Central memory CD8-positive, alpha-beta T cell (primary cell): ENCODE data around the gene TOB2.
A peak's percentile ranks its signal among the peaks of the same experiment; 100 is the strongest.

ENCODE experiments used
- ATAC-seq: fragments of 150-1000 bp; cut with Tn5 transposase; replicated peaks from 2 replicates; pipeline ENCODE4 v1.10.0; 2022; ENCODE audit warnings: mild to moderate bottlenecking, moderate FRiP score, moderate number of reproducible peaks; ENCODE audit not compliant: poor library complexity, severe bottlenecking; ENCODE audit errors: extremely low read depth
- DNase-seq, 2 donors: peaks; one replicate each; pipeline ENCODE4 v3.0.0; 2021; ENCODE audit warnings: low spot score in 2 of 2
- H3K27ac Mint-ChIP-seq: one replicate; pipeline ENCODE4 v1.8.0; 2022; ENCODE audit warnings: low read depth, mild to moderate bottlenecking, moderate library complexity, mixed read lengths
- H3K27me3 Mint-ChIP-seq: one replicate; pipeline ENCODE4 v1.8.0; 2022; ENCODE audit warnings: mixed read lengths
- H3K36me3 Mint-ChIP-seq: one replicate; pipeline ENCODE4 v1.8.0; 2022; ENCODE audit warnings: mild to moderate bottlenecking, moderate library complexity, mixed read lengths; ENCODE audit not compliant: insufficient read depth
- H3K4me1 Mint-ChIP-seq: one replicate; pipeline ENCODE4 v1.8.0; 2022; ENCODE audit warnings: mixed read lengths
- H3K4me3 Mint-ChIP-seq: one replicate; pipeline ENCODE4 v1.8.0; 2022; ENCODE audit warnings: mild to moderate bottlenecking, moderate library complexity, mixed read lengths
- H3K9me3 Mint-ChIP-seq: one replicate; pipeline ENCODE4 v1.8.0; 2022; ENCODE audit warnings: mixed read lengths

The TOB2 gene, protein sequence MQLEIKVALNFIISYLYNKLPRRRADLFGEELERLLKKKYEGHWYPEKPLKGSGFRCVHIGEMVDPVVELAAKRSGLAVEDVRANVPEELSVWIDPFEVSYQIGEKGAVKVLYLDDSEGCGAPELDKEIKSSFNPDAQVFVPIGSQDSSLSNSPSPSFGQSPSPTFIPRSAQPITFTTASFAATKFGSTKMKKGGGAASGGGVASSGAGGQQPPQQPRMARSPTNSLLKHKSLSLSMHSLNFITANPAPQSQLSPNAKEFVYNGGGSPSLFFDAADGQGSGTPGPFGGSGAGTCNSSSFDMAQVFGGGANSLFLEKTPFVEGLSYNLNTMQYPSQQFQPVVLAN

DNA sequence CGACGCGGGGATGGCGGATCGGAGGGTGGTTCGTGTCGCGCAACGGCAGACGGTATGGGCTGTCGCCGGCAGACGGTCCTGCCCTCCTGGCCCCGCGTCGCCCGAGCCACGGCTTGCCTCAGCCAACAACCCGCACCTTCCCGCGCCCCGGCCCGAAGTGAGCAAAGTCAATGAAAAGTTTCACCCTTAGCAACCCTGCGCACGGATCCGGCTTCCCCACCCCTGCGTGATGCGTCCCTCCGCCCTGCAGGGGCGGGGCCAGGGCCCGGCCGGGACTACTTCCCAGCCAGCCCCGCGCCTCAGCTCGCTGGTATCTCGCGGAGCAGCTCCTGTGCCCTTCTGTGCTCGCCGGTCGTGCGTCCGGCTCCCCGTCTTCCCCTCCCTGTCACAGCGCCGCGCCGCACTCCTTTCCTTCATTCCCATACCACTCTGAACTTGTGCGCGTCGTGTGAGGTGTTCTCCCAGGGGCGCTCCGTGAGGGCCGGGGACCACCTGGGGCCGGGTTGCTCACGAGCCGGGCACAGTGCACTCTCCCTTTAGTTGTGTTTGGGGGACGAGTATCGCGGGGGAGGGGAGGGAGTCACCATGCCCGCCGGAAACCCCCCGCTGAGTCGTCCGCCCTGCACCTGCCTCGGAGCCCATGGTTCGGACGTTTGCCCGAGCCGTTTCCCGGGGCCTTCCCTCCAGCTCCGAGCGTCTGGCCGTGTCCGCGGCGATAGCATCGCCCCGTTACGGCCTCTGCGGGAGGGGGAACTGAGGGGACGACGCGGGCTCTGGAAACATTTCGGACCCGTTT is at the start of gene TOB2:
TSS of gene TOB2 (minus strand) at position 163 of the 796 bp plus-strand sequence. CDS start 9,456 bp downstream, outside the sequence.
- no peaks in the 10 kb centered on the region for H3K9me3 Mint-ChIP-seq
- H3K4me3 Mint-ChIP-seq: peak within 1 kb of the TSS; percentile 84
- peaks cover 32% of the 10 kb centered on the region for H3K36me3 Mint-ChIP-seq
- peak within 1 kb of the TSS; percentile 75 for H3K27ac Mint-ChIP-seq
- ATAC-seq (peak; percentile 56), DNase-seq (peak; percentile 92)
- no peaks in the 10 kb centered on the region for H3K27me3 Mint-ChIP-seq
- peaks cover 39% of the 10 kb centered on the region for H3K4me1 Mint-ChIP-seq

DNA sequence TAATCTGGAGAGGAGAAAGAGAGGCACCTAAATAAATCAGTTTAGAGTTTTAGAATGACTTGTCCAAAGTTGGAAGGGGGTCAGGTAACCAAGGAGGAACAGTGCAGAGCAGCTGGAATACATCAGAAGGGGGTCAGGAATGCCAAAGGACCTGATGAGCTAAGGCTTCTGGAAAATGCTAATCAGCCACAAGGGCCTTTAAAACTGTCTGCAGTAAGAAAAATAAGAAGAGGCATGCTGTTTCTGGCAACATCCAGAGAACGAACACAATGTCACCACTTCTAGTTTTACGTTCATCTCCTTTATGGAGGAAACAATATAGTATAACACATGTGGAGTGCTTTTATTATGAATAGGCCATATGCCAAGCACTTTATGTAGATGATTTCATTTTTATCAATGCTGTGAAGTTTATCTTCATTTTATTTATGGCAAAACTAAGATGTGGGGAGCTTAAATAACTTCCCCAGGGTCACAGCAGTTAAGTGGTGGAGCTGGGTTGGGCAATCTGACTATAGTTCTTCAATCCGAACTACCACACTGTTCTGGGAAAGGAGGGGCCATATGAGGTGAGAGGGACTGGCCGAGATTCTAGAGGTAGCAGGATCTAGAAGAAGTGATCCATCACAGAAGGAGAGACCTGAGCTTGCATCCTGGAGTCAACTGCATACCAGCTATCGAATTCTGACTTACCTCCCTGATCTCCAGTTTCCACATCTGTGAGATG is 44.9 kb upstream of the TOB2 start:
- DNase-seq (no peak), ATAC-seq (no peak)
- H3K27me3 Mint-ChIP-seq: no peaks in the 10 kb centered on the region
- peaks cover 38% of the 10 kb centered on the region for H3K4me1 Mint-ChIP-seq
- no peaks in the 10 kb centered on the region for H3K9me3 Mint-ChIP-seq
- H3K4me3 Mint-ChIP-seq: no peak overlapping the region
- H3K36me3 Mint-ChIP-seq: peaks cover 10% of the 10 kb centered on the region
- H3K27ac Mint-ChIP-seq: no peak overlapping the region

DNA sequence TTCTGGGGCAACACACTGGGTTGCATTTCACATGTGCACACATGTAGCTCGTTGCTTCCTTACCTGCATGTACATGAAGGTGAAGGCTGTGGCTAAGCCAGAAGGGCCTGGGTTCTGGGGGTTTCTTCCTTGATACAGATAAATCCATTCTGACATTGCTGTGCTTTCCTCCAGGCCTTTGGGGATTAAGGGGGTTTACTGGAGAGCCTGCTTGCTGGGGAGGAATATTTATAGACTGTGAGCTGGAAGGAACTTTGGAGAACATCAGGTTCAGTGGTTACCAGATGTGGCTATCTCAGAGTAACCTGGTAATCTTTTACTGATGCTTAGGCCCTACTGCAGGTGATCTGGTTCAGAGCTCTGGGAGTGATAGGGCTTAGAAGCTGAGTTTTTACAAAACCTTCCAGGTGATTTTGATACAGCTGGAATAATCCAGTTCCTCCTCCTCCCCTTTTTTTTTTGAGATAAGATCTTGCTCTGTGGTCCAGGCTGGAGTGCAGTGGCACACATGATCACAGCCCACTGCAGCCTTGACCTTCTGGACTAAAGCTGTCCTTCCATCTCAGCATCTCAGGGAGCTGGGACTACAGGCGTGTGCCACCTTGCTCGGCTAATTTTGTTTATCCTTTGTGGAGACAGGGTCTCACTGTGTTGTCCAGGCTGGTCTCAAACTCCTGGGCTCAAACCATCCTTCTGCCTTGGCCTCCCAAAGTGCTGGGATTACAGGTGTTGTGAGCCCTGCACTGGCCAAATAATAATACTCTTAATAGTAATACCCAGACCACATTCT is 42.2 kb upstream of the TOB2 start:
- H3K36me3 Mint-ChIP-seq: peaks cover 10% of the 10 kb centered on the region
- H3K9me3 Mint-ChIP-seq: no peaks in the 10 kb centered on the region
- peak overlapping the region; percentile 58 for H3K27ac Mint-ChIP-seq
- ATAC-seq (no peak), DNase-seq (no peak)
- no peak overlapping the region for H3K4me3 Mint-ChIP-seq
- no peaks in the 10 kb centered on the region for H3K27me3 Mint-ChIP-seq
- H3K4me1 Mint-ChIP-seq: peaks cover 46% of the 10 kb centered on the region

DNA sequence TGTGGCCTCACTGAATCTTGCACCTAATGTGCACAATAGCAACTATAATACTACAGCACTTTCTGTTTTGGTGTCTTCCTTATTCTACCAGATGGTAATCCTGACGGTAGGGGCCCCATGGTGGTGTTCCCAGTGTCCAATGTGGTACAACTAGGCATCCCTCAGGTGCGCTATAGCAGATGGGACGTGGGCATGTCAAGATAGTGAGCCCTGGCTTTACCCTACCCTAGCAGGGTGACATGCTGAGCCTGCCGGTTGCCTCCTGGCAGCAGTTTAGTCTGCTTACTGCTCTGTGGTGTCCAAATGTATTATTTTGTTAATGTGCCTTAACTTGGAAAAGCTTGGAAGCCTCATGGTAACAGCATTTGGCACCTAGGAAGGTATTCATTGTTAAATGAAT is 41.5 kb upstream of the TOB2 start:
- ATAC-seq: no peak
- Mint-ChIP-seq H3K4me1 (peaks cover 48% of the 10 kb centered on the region), H3K9me3 (no peaks in the 10 kb centered on the region), H3K36me3 (peaks cover 10% of the 10 kb centered on the region), H3K4me3 (no peak overlapping the region), H3K27me3 (no peaks in the 10 kb centered on the region), H3K27ac (no peak overlapping the region)
- no peak for DNase-seq

DNA sequence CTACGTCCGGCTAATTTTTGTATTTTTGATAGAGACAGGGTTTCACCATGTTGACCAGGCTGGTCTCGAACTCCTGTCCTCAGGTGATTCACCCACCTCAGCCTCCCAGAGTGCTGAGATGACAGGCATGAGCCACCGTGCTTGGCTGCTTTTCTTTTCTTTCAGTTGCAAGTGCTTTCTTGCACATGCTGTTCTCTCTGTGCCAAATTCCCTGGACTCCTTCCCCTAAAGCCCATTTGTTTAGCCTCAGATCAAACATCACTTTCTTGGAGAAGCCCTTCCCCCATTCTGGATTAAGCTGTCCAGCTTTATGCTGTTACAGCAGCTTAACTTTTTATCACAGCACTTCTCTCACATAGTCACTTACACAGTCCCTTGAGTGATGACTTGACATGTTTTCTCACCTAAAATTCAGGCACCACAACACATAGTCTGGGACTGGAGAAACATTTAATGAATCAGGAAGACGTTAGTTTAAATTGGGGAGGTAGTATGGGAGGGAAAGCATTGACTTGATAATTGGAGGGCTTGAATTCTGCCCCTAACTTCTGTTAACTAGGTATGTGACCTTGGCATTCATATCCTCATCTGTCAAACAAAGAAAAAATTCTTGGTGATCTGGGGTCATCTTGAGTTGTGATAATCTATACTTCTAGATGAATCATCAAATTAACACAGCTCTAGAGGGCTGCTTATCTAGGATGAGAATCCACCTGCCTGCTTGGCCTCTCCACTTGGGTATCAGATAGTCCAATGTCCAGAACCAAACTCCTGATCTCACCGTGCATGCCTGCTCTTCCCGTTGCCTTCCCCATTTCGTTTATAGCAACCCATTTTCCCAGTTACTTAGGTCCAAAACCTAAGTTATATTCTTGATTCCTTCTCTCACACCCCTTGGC is 40.7 kb upstream of the TOB2 start:
- Mint-ChIP-seq H3K27me3 (no peaks in the 10 kb centered on the region), H3K27ac (no peak overlapping the region), H3K4me3 (no peak overlapping the region), H3K36me3 (peaks cover 8% of the 10 kb centered on the region), H3K9me3 (no peaks in the 10 kb centered on the region), H3K4me1 (peaks cover 55% of the 10 kb centered on the region)
- ATAC-seq: no peak
- DNase-seq: no peak

DNA sequence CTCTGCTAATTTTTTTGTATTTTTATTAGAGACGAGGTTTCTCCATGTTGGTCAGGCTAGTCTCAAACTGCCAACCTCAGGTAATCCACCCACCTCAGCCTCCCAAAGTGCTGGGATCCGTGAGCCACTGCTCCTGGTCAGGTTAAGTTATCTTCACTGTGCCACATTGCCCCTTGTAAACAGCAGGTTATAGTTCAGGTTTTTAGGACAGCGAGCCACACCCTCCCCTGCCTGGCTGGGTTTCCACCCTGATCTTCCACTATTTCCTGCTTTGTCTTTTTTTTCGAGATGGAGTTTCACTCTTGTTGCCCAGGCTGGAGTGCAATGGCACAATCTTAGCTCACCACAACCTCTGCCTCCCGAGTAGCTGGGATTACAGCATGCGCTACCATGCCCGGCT is 38.4 kb upstream of the TOB2 start:
- H3K27ac Mint-ChIP-seq: no peak overlapping the region
- no peaks in the 10 kb centered on the region for H3K27me3 Mint-ChIP-seq

DNA sequence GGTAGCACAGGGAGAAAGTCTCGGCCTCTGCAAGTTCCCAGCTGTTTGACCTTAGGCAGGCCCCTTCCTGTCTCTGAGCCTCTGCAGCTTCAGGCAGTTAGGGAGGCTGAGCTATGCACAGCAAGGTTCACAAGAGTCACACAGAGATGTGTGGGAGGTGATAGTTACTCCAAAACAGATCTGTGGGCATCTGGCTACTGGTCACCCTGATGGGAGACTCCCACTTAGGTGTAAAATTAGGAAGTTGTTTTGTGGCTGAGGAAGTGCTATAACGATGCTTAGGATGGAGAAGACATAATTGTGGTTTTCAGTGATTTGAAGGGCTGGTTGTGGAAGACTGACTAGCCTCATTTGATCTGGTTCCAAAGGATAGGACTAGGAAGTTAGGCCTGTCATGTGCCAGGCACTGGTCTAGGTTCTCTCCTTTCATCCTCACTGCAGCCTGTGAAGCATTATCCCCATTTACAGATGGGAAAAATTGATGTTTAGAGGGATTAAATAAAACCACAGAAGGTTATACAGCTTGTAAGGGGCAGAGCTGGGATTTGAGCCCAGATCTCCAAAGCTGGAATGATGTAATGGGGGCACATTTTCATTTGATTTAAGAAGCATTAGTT is 35.8 kb upstream of the TOB2 start:
- ATAC-seq (no peak), DNase-seq (no peak)
- Mint-ChIP-seq H3K27me3 (no peaks in the 10 kb centered on the region), H3K4me1 (peaks cover 56% of the 10 kb centered on the region), H3K4me3 (no peak overlapping the region), H3K36me3 (peaks cover 10% of the 10 kb centered on the region), H3K27ac (no peak overlapping the region), H3K9me3 (no peaks in the 10 kb centered on the region)

More for the DNA sequence above, 38.4 kb upstream of the TOB2 start:
- peaks cover 6% of the 10 kb centered on the region for H3K36me3 Mint-ChIP-seq
- ATAC-seq: no peak
- peaks cover 61% of the 10 kb centered on the region for H3K4me1 Mint-ChIP-seq
- no peak for DNase-seq
- H3K9me3 Mint-ChIP-seq: no peaks in the 10 kb centered on the region
- no peak overlapping the region for H3K4me3 Mint-ChIP-seq

DNA sequence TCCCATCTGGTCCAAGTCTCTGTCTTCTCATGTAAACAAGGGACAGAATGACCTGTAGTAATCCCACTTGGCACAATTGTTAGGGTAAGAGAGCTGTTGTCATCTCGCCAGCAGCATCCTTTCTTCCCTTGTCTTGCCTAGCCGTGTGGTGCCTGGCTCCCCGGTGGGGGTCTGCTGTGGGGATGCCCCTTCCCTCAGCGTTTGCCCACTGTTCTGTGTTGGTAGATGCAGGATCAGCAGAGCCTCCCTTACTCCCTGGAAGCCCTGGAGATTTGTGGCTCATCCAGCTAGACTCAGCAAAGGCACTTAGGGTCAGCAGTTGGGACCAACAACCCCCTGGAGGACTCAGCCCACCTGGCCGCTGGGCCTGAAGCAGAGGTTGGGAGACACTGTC is 35.3 kb upstream of the TOB2 start:
- Mint-ChIP-seq H3K36me3 (peaks cover 10% of the 10 kb centered on the region), H3K4me1 (peaks cover 53% of the 10 kb centered on the region), H3K9me3 (no peaks in the 10 kb centered on the region), H3K27me3 (no peaks in the 10 kb centered on the region), H3K27ac (no peak overlapping the region), H3K4me3 (no peak overlapping the region)
- DNase-seq: no peak
- ATAC-seq: no peak

DNA sequence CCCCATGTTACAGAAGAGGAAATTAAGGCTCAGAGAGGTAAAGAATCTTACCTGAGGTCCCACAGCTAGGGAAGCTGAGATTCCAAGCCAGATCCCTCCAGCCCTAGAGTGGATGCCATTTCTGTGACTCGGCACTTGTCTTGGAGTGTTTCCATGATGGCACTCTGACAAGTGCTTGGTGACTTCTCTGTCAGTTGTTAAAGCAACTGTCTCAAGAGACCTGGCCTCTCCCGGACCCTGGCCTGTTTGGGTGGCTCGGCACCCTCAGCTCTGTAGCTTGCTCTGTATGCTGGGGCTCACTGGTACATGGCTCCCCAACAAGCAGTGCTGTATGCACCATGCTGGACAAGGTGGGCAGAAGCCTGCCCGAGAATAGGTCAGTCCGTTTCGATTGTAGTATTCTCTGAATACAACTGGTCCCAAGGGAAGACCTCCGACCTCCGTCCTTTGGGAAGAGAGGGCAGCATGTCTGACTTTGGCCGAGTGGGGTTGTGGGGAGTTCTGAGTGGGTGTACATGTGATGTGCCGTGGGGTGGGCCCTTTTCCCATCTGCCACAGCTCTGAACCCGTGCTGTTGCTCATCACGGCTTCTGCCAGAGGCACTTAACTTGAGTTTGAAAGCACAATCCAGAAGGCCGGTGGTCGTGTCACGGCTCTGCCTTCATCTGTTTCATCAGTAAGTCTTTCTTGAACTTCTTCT is 34.7 kb upstream of the TOB2 start:
- Mint-ChIP-seq H3K9me3 (no peaks in the 10 kb centered on the region), H3K36me3 (peaks cover 9% of the 10 kb centered on the region), H3K4me3 (no peak overlapping the region), H3K27me3 (no peaks in the 10 kb centered on the region), H3K27ac (no peak overlapping the region), H3K4me1 (peaks cover 48% of the 10 kb centered on the region)
- DNase-seq (no peak), ATAC-seq (no peak)

DNA sequence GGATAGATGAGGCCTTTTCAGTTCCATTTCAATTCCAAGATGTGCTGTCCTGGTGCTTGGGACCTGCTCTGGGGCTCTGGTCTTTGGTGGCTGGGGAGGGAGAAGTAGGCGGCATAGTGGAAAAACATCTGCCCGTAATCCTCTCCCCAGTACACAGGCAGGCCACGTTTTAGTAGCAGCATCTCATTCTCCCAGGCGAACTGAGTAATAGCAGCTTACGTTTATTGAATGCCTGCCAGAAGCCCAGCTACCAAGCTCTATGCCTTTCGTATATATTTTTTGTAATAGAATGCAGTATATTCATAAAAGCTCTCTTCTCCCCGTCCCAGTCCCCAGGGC is 33.8 kb upstream of the TOB2 start:
- Mint-ChIP-seq H3K36me3 (peaks cover 9% of the 10 kb centered on the region), H3K27ac (peak overlapping the region; percentile 68), H3K9me3 (no peaks in the 10 kb centered on the region), H3K4me3 (no peak overlapping the region), H3K27me3 (no peaks in the 10 kb centered on the region), H3K4me1 (peaks cover 43% of the 10 kb centered on the region)
- ATAC-seq: no peak
- no peak for DNase-seq
